ENCODE results near the gene LGALS3BP. TPM values are rescaled to one million over a fixed set of nuclear protein-coding genes. Genes with fewer than 3 reads are reported as not detected.

The LGALS3BP gene
- total and polyA plus RNA-seq, 2 donors (not counting 1 experiment from before 2014, with no cell fraction given) = 1.8 to 7.5 TPM

GRCh38 chr17:78933025-78933958 lies 46.4 kb downstream of the LGALS3BP start:
- 70% methylated on average over 9 of the region's 18 CpGs for WGBS (ENCODE audit: insufficient coverage)

More at GRCh38 chr17:78933025-78933958, 46.4 kb downstream of the LGALS3BP start:
- no peak overlapping the region for H3K9ac ChIP-seq (ENCODE audit: low read length)
- no peak for DNase-seq
- no peaks in the 10 kb centered on the region for H3K36me3 ChIP-seq (replicated peaks in 1 of 2; ENCODE audit: control extremely low read depth in 1 of 2, control insufficient read depth in 1 of 2, extremely low read depth in 1 of 2, insufficient read depth in 2 of 2, low read length in 1 of 2)
- Mint-ChIP-seq H3K27ac (no peak overlapping the region), H3K4me1 (no peaks in the 10 kb centered on the region), H3K9me3 (ENCODE audit: insufficient read depth) (no peaks in the 10 kb centered on the region), H3K27me3 (peaks cover 13% of the 10 kb centered on the region), H3K4me3 (no peak overlapping the region)
- ChIA-PET CTCF (no interaction called here), POLR2A (no interaction called here)
- intact Hi-C loops (cut with micrococcal nuclease) = no loop called here
- H3K9me3 ChIP-seq (ENCODE audit: control extremely low read depth in 1 of 3, control insufficient read depth in 2 of 3, insufficient read depth in 1 of 3, low read length in 2 of 3) = no peaks in the 10 kb centered on the region
- H3K4me2 ChIP-seq (replicated peaks; ENCODE audit: low read depth, low read length, poor library complexity, severe bottlenecking) = no peak overlapping the region
- H2AFZ ChIP-seq (ENCODE audit: insufficient read depth, low read depth, low read length, poor library complexity, severe bottlenecking) = no peak overlapping the region
- peak; percentile 68 for ATAC-seq (ENCODE audit: low read depth)
- no peak overlapping the region for H3K4me3 ChIP-seq (ENCODE audit: control extremely low read depth in 1 of 5, extremely low read depth in 1 of 5, insufficient read depth in 1 of 5, low read depth in 2 of 5, low read length in 4 of 5)
- no peaks in the 10 kb centered on the region for H3K79me2 ChIP-seq (ENCODE audit: control insufficient read depth, insufficient read depth, low read length)
- H4K20me1 ChIP-seq (ENCODE audit: control insufficient read depth, insufficient read depth, low read length, poor library complexity, severe bottlenecking) = no peaks in the 10 kb centered on the region
- no peak for TF ChIP-seq EZH2 (IDR thresholded peaks at IDR 0.05; ENCODE audit: borderline replicate concordance, insufficient read depth, low read depth, low read length, poor library complexity, severe bottlenecking)
- TF ChIP-seq CTCF (IDR thresholded peaks at IDR 0.05) = no peak
- H3K27ac ChIP-seq (ENCODE audit: low read length in 2 of 2) = no peak overlapping the region
- peaks cover 0 to 7% (median 1%) of the 10 kb centered on the region in 4 experiments for H3K27me3 ChIP-seq (replicated peaks in 1 of 4; ENCODE audit: control extremely low read depth in 1 of 4, control insufficient read depth in 3 of 4, insufficient read depth in 4 of 4, low read length in 3 of 4)
- H3K4me1 ChIP-seq (ENCODE audit: control insufficient read depth in 2 of 2, insufficient read depth in 2 of 2, low read length in 2 of 2) = peaks cover 0 to 8% of the 10 kb centered on the region in 2 donors
